Activated CD8-positive, alpha-beta memory T cell treated with anti-CD3 and anti-CD28 coated beads for 1 hour (primary cell): ENCODE results near the gene GM2A.
"Not testable (repeated sequence)": the region's sequence is repeated elsewhere in the genome, so short reads cannot be mapped to it uniquely, and the experiment has no call there.

ENCODE experiments used
- DNase-seq, 2 donors: peaks; one replicate each; pipeline ENCODE4 v3.0.0-alpha.2; 2020; ENCODE audit warnings: low read depth in 1 of 2; ENCODE audit errors: extremely low read depth in 1 of 2

Gene GM2A

GRCh38 chr5:151284392-151284967, 31.5 kb downstream of the GM2A start:
- DNase-seq: no peak

GRCh38 chr5:151285683-151286082, 32.7 kb downstream of the GM2A start:
- no peak for DNase-seq

GRCh38 chr5:151286246-151286645, 33.3 kb downstream of the GM2A start:
- no peak for DNase-seq

GRCh38 chr5:151288180-151288579, 35.2 kb downstream of the GM2A start:
- no peak for DNase-seq

GRCh38 chr5:151293624-151294023, 40.6 kb downstream of the GM2A start:
- DNase-seq: no peak

- DNase-seq: no peak
Observed at GRCh38 chr5:151295138-151295537, 42.2 kb downstream of the GM2A start.

- DNase-seq: no peak
Observed at GRCh38 chr5:151295791-151296477, 42.9 kb downstream of the GM2A start.

GRCh38 chr5:151296478-151296830, 43.5 kb downstream of the GM2A start:
- no peak for DNase-seq

GRCh38 chr5:151296974-151297373, 44.0 kb downstream of the GM2A start:
- DNase-seq: no peak

GRCh38 chr5:151298063-151298855, 45.3 kb downstream of the GM2A start:
- no peak for DNase-seq

- no peak for DNase-seq
Observed at GRCh38 chr5:151303666-151304065, 50.7 kb downstream of the GM2A start, which contains the start of gene SLC36A3. SLC36A3 (minus strand) TSS chr5:151303766; CDS start chr5:151303354, 412 bp downstream.

- DNase-seq: not testable (repeated sequence)
Observed at GRCh38 chr5:151309266-151309665, 56.3 kb downstream of the GM2A start.

- DNase-seq: not testable (repeated sequence)
Observed at GRCh38 chr5:151309821-151310220, 56.8 kb downstream of the GM2A start.

GRCh38 chr5:151310932-151311331, 57.9 kb downstream of the GM2A start:
- DNase-seq: no peak

GRCh38 chr5:151312756-151313324, 59.9 kb downstream of the GM2A start:
- DNase-seq: no peak

GRCh38 chr5:151313357-151313756, 60.4 kb downstream of the GM2A start:
- DNase-seq: no peak

GRCh38 chr5:151315998-151316597, 63.1 kb downstream of the GM2A start:
- peak in 1 of 2 donors; percentile 22 for DNase-seq

- no peak for DNase-seq
Observed at GRCh38 chr5:151317871-151318270, 64.9 kb downstream of the GM2A start.

- DNase-seq: no peak
Observed at GRCh38 chr5:151318850-151319732, 66.1 kb downstream of the GM2A start.
